Dedifferentiated amniotic fluid mesenchymal stem cell (primary cell): Measurements from ENCODE around the gene PRR16.
"Not testable (repeated sequence)": the region's sequence is repeated elsewhere in the genome, so short reads cannot be mapped to it uniquely, and the experiment has no call there.

Source experiments
- DNase-seq: peaks from one replicate; pipeline ENCODE4 v3.0.0-alpha.2; 2016; ENCODE audit errors: extremely low spot score

The PRR16 gene

DNA sequence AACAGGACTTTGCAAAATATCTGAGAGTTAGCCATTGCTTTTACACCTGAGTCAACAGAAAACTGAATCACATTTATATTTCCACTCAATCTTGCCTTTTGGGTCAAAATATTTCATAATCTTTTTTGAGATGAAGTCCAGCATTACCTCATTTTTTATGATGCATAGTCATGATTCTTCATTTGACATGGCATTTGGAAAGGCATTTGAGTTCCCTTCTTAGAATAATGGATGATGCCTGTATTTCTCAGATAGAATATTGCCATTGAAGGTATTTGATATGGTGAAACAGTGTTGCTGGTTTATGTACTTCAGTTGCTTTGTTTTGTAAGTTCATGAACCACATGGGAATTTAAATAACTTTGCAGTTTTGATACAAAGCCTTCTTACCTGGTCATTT is 180.4 kb downstream of the PRR16 start:
- peak; percentile 17 for DNase-seq

DNA sequence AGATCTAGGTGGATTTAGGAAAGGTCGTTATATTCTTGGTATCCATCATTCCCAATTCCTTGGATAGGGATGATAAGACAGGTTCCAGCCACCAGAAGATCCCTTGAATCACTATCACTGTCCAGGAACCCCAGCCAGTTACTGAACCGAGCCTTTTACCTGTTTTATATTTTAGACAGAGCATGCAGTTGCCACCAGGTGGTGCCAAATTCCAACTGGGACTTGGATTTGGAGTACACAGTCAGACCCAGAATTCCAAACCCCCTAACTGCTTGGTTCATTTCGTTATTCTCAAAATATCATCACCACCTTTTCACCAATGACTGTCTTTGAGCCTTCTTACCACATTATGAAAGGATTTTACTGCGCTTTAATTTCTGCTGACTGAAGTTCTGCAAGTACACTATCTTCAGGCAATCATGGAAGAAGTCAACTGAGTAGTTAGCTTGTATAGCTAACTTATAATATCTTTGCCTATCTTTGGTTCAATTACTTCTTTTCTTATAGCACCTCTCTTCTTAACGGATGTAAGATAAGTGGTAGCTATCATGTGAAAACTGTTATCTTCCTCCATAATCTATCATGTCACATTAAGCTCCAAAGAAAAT is 191.8 kb downstream of the PRR16 start:
- DNase-seq, result no peak

DNA sequence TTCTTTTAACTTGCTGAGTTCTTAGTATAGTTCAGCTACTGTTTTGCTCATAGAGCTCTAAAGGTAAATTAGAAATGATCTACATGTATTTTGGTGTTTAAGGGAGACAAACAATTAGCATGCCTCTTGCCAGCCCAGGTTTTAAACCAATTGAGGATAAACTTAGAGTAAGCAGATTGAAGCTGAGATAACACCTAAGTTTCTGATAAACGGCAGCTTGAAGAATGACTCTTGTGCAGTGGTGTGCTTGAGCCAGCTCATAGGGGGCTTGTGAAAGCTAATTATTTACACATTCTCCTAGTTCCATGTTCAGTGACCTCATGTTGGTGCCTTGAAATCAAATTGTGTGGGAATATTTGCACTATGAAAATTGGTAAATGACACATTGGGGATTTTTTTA is 193.0 kb downstream of the PRR16 start:
- no peak for DNase-seq

- no peak for DNase-seq
These were observed 213.4 kb downstream of the PRR16 start for GRCh38 chr5:120677481-120677880.

GRCh38 chr5:120678279-120678678 is 214.2 kb downstream of the PRR16 start:
- DNase-seq, result no peak

DNA sequence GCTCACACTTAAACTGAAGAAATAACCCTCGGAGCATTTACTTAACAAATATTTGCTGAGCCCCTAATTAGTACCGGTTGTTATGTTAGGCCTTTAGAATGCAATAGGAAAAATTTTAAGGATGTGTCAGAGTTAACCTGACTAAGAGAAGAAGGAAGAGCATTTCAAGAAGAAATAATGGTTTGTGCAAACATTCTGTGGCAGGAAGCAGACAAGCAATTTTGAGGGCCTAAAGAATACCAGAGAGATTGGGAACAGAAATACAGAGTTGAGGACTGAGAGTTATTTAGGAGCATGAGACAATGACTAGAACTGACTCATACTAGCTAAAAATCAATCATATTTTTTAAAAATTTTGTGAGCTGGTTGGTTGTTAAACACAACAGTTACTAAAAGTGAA is 218.8 kb downstream of the PRR16 start:
- DNase-seq, result peak; percentile 32

DNA sequence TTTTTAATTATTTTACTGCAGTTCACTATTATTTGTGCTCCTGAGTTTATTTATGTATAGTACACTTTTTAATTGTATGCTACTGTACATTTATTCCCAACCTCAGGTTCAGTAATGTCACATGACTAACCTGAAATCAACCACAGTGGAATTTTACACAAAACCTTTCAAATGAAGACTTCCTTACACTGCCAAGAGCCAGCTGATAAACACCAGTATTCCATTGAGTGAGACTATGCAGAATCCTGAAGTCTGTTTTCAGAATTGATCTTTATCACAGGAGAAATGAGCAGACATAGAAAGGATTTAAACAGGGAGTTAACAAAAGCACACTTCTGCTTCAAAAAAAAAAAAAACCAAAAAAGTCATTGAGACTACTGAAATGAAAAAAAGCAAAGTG is 219.5 kb downstream of the PRR16 start:
- DNase-seq, result no peak

- DNase-seq, result peak; percentile 32
These were observed 220.1 kb downstream of the PRR16 start for GRCh38 chr5:120684213-120684612.

GRCh38 chr5:120684749-120685415 is 220.8 kb downstream of the PRR16 start:
- DNase-seq, result no peak

DNA sequence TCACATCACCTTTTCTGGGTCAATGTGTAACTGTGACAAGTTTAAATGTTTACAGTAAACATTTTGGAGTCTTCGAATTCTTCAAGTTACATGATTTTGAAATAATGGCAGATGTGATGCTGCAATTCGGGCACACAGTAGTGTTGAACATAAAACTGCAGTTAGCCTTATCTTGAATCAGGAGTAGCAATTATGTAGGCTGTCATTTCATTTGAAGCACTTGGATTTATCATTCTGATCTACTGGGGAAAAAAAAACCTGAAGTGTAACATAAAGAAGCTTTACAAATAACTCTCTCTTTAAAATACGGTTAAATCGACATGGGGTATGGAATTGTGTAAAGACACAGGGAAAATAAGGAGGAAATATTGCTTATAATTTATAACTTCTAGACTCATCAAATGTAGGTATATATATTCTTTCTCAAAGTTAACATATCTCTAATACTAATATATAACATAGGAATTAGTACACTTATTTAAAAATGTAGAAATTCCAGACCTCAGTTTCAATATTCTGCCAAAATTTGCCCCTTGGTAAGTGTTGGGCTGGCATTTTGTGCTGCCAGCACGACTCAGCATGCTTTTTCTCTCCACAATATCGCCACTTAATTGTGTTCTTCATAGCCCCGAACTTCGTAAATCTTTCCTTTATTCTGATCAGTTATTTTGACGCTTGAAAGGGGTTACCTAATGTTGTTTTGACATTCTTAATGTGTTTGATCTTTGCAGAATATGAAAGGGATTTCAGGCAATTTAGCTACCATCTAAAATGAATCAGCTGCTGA is 226.7 kb downstream of the PRR16 start:
- DNase-seq, result no peak

- no peak for DNase-seq
These were observed 228.2 kb downstream of the PRR16 start for GRCh38 chr5:120692325-120692724.

DNA sequence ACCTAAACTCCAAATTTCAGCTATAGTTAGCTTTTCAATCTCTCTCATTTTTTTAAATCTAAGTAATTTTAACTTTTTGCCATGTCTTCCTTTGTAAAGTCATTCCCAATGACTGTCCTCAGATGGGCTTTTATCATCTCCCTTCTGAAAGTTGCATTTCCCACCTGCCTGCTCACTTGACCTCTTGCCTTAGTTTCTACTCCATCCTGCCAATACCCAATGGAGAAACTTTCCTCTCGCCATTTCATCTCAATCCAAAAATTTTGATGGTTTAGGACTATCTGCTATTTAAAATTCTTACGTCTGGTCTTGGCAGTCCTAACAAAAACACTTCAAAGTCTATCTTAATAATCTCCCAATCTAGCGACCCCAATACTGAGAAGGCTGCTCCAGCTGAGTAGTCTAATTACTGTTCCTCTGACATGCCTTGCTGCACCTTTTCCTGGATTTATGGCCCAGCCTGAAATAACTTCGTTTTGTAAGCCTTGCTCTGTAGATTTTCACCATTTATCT is 231.3 kb downstream of the PRR16 start:
- DNase-seq, result no peak

GRCh38 chr5:120697147-120697546 is 233.0 kb downstream of the PRR16 start:
- DNase-seq, result no peak

GRCh38 chr5:120697670-120698327 is 233.7 kb downstream of the PRR16 start:
- not testable (repeated sequence) for DNase-seq

GRCh38 chr5:120700653-120701052 is 236.6 kb downstream of the PRR16 start:
- not testable (repeated sequence) for DNase-seq

GRCh38 chr5:120702817-120703538 is 238.9 kb downstream of the PRR16 start:
- not testable (repeated sequence) for DNase-seq

GRCh38 chr5:120703918-120704587 is 240.0 kb downstream of the PRR16 start:
- no peak for DNase-seq

DNA sequence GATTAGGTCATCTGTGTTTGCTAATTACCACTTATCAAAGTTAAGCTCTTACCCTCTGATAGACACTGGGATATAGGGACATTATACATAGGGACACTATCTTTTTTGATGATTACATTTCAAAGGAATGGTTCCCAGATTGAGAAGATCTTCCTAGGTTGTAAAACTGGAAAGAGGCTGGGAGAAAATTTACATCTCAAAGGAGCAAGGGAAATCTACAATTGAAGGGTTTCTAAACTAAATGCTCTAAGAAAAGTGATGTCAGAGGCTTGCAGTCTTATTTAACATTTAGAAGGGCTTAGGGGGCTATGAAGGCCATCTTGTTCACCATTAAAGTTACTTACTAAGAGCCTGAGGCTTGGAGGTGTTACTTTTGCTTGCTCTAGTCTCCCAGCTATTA is 242.8 kb downstream of the PRR16 start:
- DNase-seq, result no peak

- no peak for DNase-seq
These were observed 253.3 kb downstream of the PRR16 start for GRCh38 chr5:120717381-120717780.

- no peak for DNase-seq
These were observed 266.1 kb downstream of the PRR16 start for GRCh38 chr5:120730214-120730613.

DNA sequence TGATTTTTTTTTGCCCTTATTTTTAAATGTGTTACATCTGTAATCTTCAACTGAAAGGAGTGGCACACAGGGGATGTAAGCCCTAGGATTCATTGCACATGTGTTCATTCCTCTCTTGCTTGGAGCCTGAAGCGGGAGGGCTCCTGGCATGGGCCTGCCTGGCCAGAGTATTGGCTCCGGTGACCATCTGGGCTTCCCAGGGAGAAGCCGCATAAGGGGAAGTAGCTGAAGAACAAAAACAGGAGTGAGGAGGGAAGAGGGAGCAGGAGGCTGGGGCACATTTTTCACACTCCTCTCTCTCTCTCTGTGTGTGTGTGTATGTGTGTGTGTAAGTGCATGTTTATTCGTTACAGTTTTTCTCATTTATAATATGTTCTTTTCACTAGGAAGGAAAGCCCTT is 269.9 kb downstream of the PRR16 start:
- DNase-seq, result no peak
